ENCODE measurements around the gene AKT3.

Gene AKT3

GRCh38 chr1:243469497-243469896 lies 380.5 kb downstream of the AKT3 start:
- Histone ChIP-seq H3K36me3 (ENCODE audit: low read depth) (no peaks in the 10 kb centered on the region), H3K27ac (ENCODE audit: poor library complexity, severe bottlenecking) (no peak overlapping the region), H3K27me3 (ENCODE audit: insufficient read depth, poor library complexity, severe bottlenecking) (no peaks in the 10 kb centered on the region), H3K4me1 (ENCODE audit: insufficient read depth, poor library complexity, severe bottlenecking) (peaks cover 8% of the 10 kb centered on the region), H3K4me3 (ENCODE audit: severe bottlenecking) (no peak overlapping the region), H3K9me3 (ENCODE audit: severe bottlenecking) (no peaks in the 10 kb centered on the region)
- no peak for TF ChIP-seq CTCF (IDR thresholded peaks at IDR 0.05; ENCODE audit: poor library complexity, severe bottlenecking)
- ATAC-seq (ENCODE audit: low read depth), result no peak
- DNase-seq (ENCODE audit: low spot score), result no peak

GRCh38 chr1:243465738-243466137 lies 384.3 kb downstream of the AKT3 start:
- no peaks in the 10 kb centered on the region for H3K9me3 ChIP-seq (ENCODE audit: severe bottlenecking)
- DNase-seq (ENCODE audit: low spot score) (no peak), ATAC-seq (ENCODE audit: low read depth) (no peak)
- H3K27ac ChIP-seq (ENCODE audit: poor library complexity, severe bottlenecking), result no peak overlapping the region
- no peaks in the 10 kb centered on the region for H3K27me3 ChIP-seq (ENCODE audit: insufficient read depth, poor library complexity, severe bottlenecking)
- H3K4me3 ChIP-seq (ENCODE audit: severe bottlenecking), result no peak overlapping the region
- no peak for TF ChIP-seq CTCF (IDR thresholded peaks at IDR 0.05; ENCODE audit: poor library complexity, severe bottlenecking)
- no peaks in the 10 kb centered on the region for H3K36me3 ChIP-seq (ENCODE audit: low read depth)
- H3K4me1 ChIP-seq (ENCODE audit: insufficient read depth, poor library complexity, severe bottlenecking), result no peaks in the 10 kb centered on the region

- ATAC-seq (ENCODE audit: low read depth), result no peak
- H3K27ac ChIP-seq (ENCODE audit: poor library complexity, severe bottlenecking), result no peak overlapping the region
- no peak overlapping the region for H3K4me3 ChIP-seq (ENCODE audit: severe bottlenecking)
- no peak for DNase-seq (ENCODE audit: low spot score)
- no peaks in the 10 kb centered on the region for H3K36me3 ChIP-seq (ENCODE audit: low read depth)
- H3K27me3 ChIP-seq (ENCODE audit: insufficient read depth, poor library complexity, severe bottlenecking), result no peaks in the 10 kb centered on the region
- no peaks in the 10 kb centered on the region for H3K9me3 ChIP-seq (ENCODE audit: severe bottlenecking)
- no peaks in the 10 kb centered on the region for H3K4me1 ChIP-seq (ENCODE audit: insufficient read depth, poor library complexity, severe bottlenecking)
- TF ChIP-seq CTCF (IDR thresholded peaks at IDR 0.05; ENCODE audit: poor library complexity, severe bottlenecking), result no peak
These were observed 385.0 kb downstream of the AKT3 start for GRCh38 chr1:243465081-243465480.

- Histone ChIP-seq H3K27me3 (ENCODE audit: insufficient read depth, poor library complexity, severe bottlenecking) (no peaks in the 10 kb centered on the region), H3K4me3 (ENCODE audit: severe bottlenecking) (no peak overlapping the region), H3K36me3 (ENCODE audit: low read depth) (no peaks in the 10 kb centered on the region), H3K9me3 (ENCODE audit: severe bottlenecking) (no peaks in the 10 kb centered on the region), H3K27ac (ENCODE audit: poor library complexity, severe bottlenecking) (no peak overlapping the region), H3K4me1 (ENCODE audit: insufficient read depth, poor library complexity, severe bottlenecking) (no peaks in the 10 kb centered on the region)
- DNase-seq (ENCODE audit: low spot score), result no peak
- ATAC-seq (ENCODE audit: low read depth), result no peak
- TF ChIP-seq CTCF (IDR thresholded peaks at IDR 0.05; ENCODE audit: poor library complexity, severe bottlenecking), result no peak
These were observed 386.9 kb downstream of the AKT3 start for GRCh38 chr1:243462929-243463697.

- no peak for TF ChIP-seq CTCF (IDR thresholded peaks at IDR 0.05; ENCODE audit: poor library complexity, severe bottlenecking)
- Histone ChIP-seq H3K27me3 (ENCODE audit: insufficient read depth, poor library complexity, severe bottlenecking) (no peaks in the 10 kb centered on the region), H3K27ac (ENCODE audit: poor library complexity, severe bottlenecking) (no peak overlapping the region), H3K4me3 (ENCODE audit: severe bottlenecking) (no peak overlapping the region), H3K9me3 (ENCODE audit: severe bottlenecking) (no peaks in the 10 kb centered on the region), H3K36me3 (ENCODE audit: low read depth) (no peaks in the 10 kb centered on the region), H3K4me1 (ENCODE audit: insufficient read depth, poor library complexity, severe bottlenecking) (no peaks in the 10 kb centered on the region)
- DNase-seq (ENCODE audit: low spot score) (no peak), ATAC-seq (ENCODE audit: low read depth) (no peak)
These were observed 388.3 kb downstream of the AKT3 start for GRCh38 chr1:243461700-243462099.
